Body of pancreas (tissue), 4 donors: ENCODE measurements around the gene ERCC5. TPM values are rescaled to one million over a fixed set of nuclear protein-coding genes. Genes with fewer than 3 reads are reported as not detected.

Experiments
- ATAC-seq: fragments of 150-250 bp; one replicate; pipeline ENCODE4 v1.9.1; 2016
- DNase-seq, 4 donors: peaks; one replicate each; pipeline ENCODE4 v3.0.0-alpha.2; 2019
- H3K27ac ChIP-seq, 4 donors: fragments of 200-600 bp; sonication (generic); 1 replicate in 3 of 4; 2 replicates in 1 of 4; pipeline versions ENCODE4 v1.5.1 to v1.6.1; 2016 to 2019; ENCODE audit warnings: mild to moderate bottlenecking in 1 of 4, mixed read lengths in 1 of 4, moderate library complexity in 1 of 4
- H3K27me3 ChIP-seq, 2 donors: fragments of 200-600 bp; sonication (generic); one replicate each; pipeline ENCODE4 v1.6.0; 2016; ENCODE audit warnings: mild to moderate bottlenecking in 1 of 2
- H3K36me3 ChIP-seq, 2 donors: fragments of 200-600 bp; sonication (generic); replicated peaks in 1 of 2; 2 replicates each; pipeline ENCODE4 v1.5.1; 2016; ENCODE audit warnings: low read depth in 2 of 2; ENCODE audit not compliant: insufficient read depth in 1 of 2
- H3K4me1 ChIP-seq: fragments of 200-600 bp; sonication (generic); one replicate; pipeline ENCODE4 v1.6.0; 2016
- H3K4me3 ChIP-seq, 2 donors: fragments of 200-600 bp; sonication (generic); 1 replicate in 1 of 2; 2 replicates in 1 of 2; pipeline ENCODE4 v1.5.1; 2016 to 2019
- H3K9me3 ChIP-seq, 3 donors: fragments of 200-600 bp; sonication (generic); 1 replicate in 2 of 3; 2 replicates in 1 of 3; pipeline ENCODE4 v1.5.1; 2016
- CTCF ChIP-seq, 7 experiments: fragments of 450-650 bp in 4 of 7; fragments of 200-600 bp in 3 of 7; sonication (generic) in 3 of 7; IDR thresholded peaks; one replicate each; pipeline ENCODE4 v1.5.1; 2016 to 2019; ENCODE audit warnings: antibody characterized with exemption in 7 of 7
- POLR2A ChIP-seq, 3 donors: fragments of 450-650 bp; IDR thresholded peaks; one replicate each; pipeline ENCODE4 v1.6.1; 2016; ENCODE audit warnings: antibody characterized with exemption in 3 of 3, mild to moderate bottlenecking in 2 of 3
- WGBS, 2 donors: methylation state at CpG; one replicate each; pipeline ENCODE4 v1.1.5; 2017; 5-methylcytosine and 5-hydroxymethylcytosine counted together
- intact Hi-C: fragments of 100-400 bp; cut with DNase I; formaldehyde crosslinking; loops from one replicate; pipeline ENCODE4 v1.15.1; 2023
- total RNA-seq, 2 donors: library from RNA; depleted of rRNA; stranded (reverse); fragments of >200 nt; gene quantifications; one replicate each; pipeline ENCODE4 v1.1.0, GENCODE V29; 2016

ERCC5 gene
- total RNA-seq, 2 donors from 2014 or later: 31.9 to 42.8 TPM

- TF ChIP-seq CTCF (IDR thresholded peaks at IDR 0.05) (no peak), POLR2A (IDR thresholded peaks at IDR 0.05) (no peak)
- Histone ChIP-seq H3K27ac (no peak overlapping the region), H3K4me3 (no peak overlapping the region), H3K36me3 (no peaks in the 10 kb centered on the region), H3K27me3 (no peaks in the 10 kb centered on the region), H3K9me3 (no peaks in the 10 kb centered on the region), H3K4me1 (peaks cover 16% of the 10 kb centered on the region)
- ATAC-seq: no peak
- WGBS, 2 donors: 94 to 97% methylated on average over 3 of the region's 3 CpGs
- intact Hi-C loops: no loop called here
- DNase-seq: no peak
These were observed 40.2 kb upstream of the ERCC5 start for GRCh38 chr13:102805680-102806079.

- DNase-seq (no peak), ATAC-seq (no peak)
- H3K27ac ChIP-seq: no peak overlapping the region
- H3K36me3 ChIP-seq: no peaks in the 10 kb centered on the region
- intact Hi-C loops: no loop called here
- peaks cover 2% of the 10 kb centered on the region for H3K4me1 ChIP-seq
- no peaks in the 10 kb centered on the region for H3K27me3 ChIP-seq
- TF ChIP-seq POLR2A (IDR thresholded peaks at IDR 0.05): no peak
- no peak for TF ChIP-seq CTCF (IDR thresholded peaks at IDR 0.05)
- H3K9me3 ChIP-seq: no peaks in the 10 kb centered on the region
- H3K4me3 ChIP-seq: no peak overlapping the region
- 77 to 78% methylated on average over 3 of the region's 3 CpGs for WGBS, 2 donors
These were observed 38.1 kb upstream of the ERCC5 start for GRCh38 chr13:102807699-102808098.

GRCh38 chr13:102812611-102813287, 33.1 kb upstream of the ERCC5 start:
- intact Hi-C loops: no loop called here
- no peak for ATAC-seq
- DNase-seq: no peak
- no peaks in the 10 kb centered on the region for H3K27me3 ChIP-seq
- H3K36me3 ChIP-seq: peaks cover 0 to 2% of the 10 kb centered on the region in 2 donors
- H3K27ac ChIP-seq: no peak overlapping the region
- H3K4me1 ChIP-seq: peaks cover 9% of the 10 kb centered on the region
- no peak overlapping the region for H3K4me3 ChIP-seq
- TF ChIP-seq CTCF (IDR thresholded peaks at IDR 0.05) (no peak), POLR2A (IDR thresholded peaks at IDR 0.05) (no peak)
- H3K9me3 ChIP-seq: no peaks in the 10 kb centered on the region

- no peak overlapping the region for H3K27ac ChIP-seq
These were observed 31.7 kb upstream of the ERCC5 start for GRCh38 chr13:102814025-102814607.

More at GRCh38 chr13:102814025-102814607, 31.7 kb upstream of the ERCC5 start:
- WGBS, 2 donors: 66 to 72% methylated on average over 7 of the region's 7 CpGs
- TF ChIP-seq CTCF (IDR thresholded peaks at IDR 0.05) (no peak), POLR2A (IDR thresholded peaks at IDR 0.05) (no peak)
- H3K36me3 ChIP-seq: peaks cover 0 to 2% of the 10 kb centered on the region in 2 donors
- no peak overlapping the region for H3K4me3 ChIP-seq
- H3K27me3 ChIP-seq: no peaks in the 10 kb centered on the region
- peaks cover 9% of the 10 kb centered on the region for H3K4me1 ChIP-seq
- ATAC-seq (no peak), DNase-seq (no peak)
- no peaks in the 10 kb centered on the region for H3K9me3 ChIP-seq
- intact Hi-C loops: no loop called here
